HEK293T (cell line): ENCODE measurements around the gene RNU1-2.

Source experiments
- BHLHE40 ChIP-seq: fragments of 450-650 bp; IDR thresholded peaks from 2 replicates; pipeline ENCODE4 v1.6.1; 2016; ENCODE audit warnings: mild to moderate bottlenecking, moderate library complexity, borderline replicate concordance
- CTBP1 ChIP-seq: fragments of 450-650 bp; IDR thresholded peaks from 2 replicates; pipeline ENCODE4 v1.6.1; 2016; ENCODE audit warnings: borderline replicate concordance
- ELF4 ChIP-seq: fragments of 450-650 bp; IDR thresholded peaks from 2 replicates; pipeline ENCODE4 v1.6.1; 2017; ENCODE audit warnings: antibody characterized with exemption
- FOXK2 ChIP-seq: fragments of 450-650 bp; IDR thresholded peaks from 2 replicates; pipeline ENCODE4 v1.6.1; 2016; ENCODE audit warnings: mild to moderate bottlenecking
- LEF1 ChIP-seq: fragments of 450-650 bp; IDR thresholded peaks from 2 replicates; pipeline ENCODE4 v1.6.1; 2017; ENCODE audit warnings: mild to moderate bottlenecking, borderline replicate concordance
- NFRKB ChIP-seq: fragments of 450-650 bp; IDR thresholded peaks from 2 replicates; pipeline ENCODE4 v1.6.1; 2016; ENCODE audit warnings: mild to moderate bottlenecking, moderate library complexity
- SP1 ChIP-seq: fragments of 450-650 bp; IDR thresholded peaks from 2 replicates; pipeline ENCODE4 v1.6.1; 2017
- ZNF384 ChIP-seq: fragments of 450-650 bp; IDR thresholded peaks from 2 replicates; pipeline ENCODE4 v1.6.1; 2016
- TF ChIP-seq, protein P1 (sequence below): fragments of 450-650 bp; IDR thresholded peaks from 2 replicates; pipeline ENCODE4 v1.6.1; 2016

DNA sequence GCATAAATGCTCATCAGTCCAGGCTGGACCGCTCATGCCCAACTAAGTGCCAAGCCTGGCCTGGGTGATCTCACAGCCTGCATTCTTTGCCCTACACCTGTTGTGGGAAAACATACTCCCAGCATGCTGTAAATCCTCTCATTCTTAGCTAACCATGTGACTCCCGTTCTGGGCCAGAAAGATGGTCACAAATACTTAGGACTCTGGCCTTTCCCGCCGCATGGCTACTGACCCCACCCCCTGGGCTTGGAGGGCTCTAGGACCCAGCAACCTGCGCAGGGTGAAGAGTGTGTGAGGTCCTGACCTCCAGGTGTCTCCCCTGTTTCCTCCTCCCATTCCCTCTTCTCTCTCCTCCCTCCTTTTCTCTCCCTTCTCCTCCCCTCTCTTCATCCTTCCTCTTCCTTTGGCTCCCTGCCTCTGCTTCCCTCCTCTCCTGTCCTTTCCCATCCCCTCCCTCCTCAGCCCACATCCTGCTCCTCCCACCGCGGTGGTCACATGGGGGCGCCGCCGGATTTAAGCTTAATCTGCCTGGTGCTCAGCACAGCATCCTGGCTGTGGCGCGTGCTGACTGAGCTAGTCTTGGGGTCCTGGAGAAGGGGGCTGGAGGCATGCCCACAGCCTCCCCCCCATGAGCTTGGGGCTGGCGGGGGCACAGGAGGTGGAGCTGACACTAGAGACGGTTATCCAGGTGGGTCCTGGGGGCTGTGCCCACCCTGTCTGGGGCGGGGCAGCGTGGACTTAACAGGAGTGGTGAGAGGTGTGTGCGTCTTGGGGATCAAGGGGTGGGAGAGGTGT, 25.8 kb downstream of the RNU1-2 start, which contains the start of gene CROCC:
- TF ChIP-seq BHLHE40 (no peak), ZNF384 (no peak), SP1 (no peak), ELF4 (no peak), FOXK2 (no peak), LEF1 (no peak), CTBP1 (no peak), NFRKB (no peak)
- TF ChIP-seq, protein P1, sequence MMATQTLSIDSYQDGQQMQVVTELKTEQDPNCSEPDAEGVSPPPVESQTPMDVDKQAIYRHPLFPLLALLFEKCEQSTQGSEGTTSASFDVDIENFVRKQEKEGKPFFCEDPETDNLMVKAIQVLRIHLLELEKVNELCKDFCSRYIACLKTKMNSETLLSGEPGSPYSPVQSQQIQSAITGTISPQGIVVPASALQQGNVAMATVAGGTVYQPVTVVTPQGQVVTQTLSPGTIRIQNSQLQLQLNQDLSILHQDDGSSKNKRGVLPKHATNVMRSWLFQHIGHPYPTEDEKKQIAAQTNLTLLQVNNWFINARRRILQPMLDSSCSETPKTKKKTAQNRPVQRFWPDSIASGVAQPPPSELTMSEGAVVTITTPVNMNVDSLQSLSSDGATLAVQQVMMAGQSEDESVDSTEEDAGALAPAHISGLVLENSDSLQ: no peak
